ENCODE data around the gene IKZF3. TPM values are rescaled to one million over a fixed set of nuclear protein-coding genes. Genes with fewer than 3 reads are reported as not detected.

The IKZF3 gene
- total RNA-seq, 1 experiment from 2014 or later, result 0.22 TPM

- H3K27me3 Mint-ChIP-seq (ENCODE audit: low read depth), result no peaks in the 10 kb centered on the region
- DNase-seq, result no peak
- no peak overlapping the region for H3K14ac ChIP-seq (ENCODE audit: insufficient read depth, low read length)
These were observed 121.2 kb downstream of the IKZF3 start for GRCh38 chr17:39742856-39743436.

More at GRCh38 chr17:39742856-39743436, 121.2 kb downstream of the IKZF3 start:
- TF ChIP-seq, protein P1, sequence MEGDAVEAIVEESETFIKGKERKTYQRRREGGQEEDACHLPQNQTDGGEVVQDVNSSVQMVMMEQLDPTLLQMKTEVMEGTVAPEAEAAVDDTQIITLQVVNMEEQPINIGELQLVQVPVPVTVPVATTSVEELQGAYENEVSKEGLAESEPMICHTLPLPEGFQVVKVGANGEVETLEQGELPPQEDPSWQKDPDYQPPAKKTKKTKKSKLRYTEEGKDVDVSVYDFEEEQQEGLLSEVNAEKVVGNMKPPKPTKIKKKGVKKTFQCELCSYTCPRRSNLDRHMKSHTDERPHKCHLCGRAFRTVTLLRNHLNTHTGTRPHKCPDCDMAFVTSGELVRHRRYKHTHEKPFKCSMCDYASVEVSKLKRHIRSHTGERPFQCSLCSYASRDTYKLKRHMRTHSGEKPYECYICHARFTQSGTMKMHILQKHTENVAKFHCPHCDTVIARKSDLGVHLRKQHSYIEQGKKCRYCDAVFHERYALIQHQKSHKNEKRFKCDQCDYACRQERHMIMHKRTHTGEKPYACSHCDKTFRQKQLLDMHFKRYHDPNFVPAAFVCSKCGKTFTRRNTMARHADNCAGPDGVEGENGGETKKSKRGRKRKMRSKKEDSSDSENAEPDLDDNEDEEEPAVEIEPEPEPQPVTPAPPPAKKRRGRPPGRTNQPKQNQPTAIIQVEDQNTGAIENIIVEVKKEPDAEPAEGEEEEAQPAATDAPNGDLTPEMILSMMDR (conservative IDR thresholded peaks at IDR 0.05), result no peak
- peaks cover 21% of the 10 kb centered on the region for H3K23me2 ChIP-seq (ENCODE audit: insufficient read length, low read depth, low read length, poor library complexity, severe bottlenecking)
- H3K27me3 ChIP-seq (ENCODE audit: insufficient read depth, low read length), result no peaks in the 10 kb centered on the region
- H3K9ac ChIP-seq (ENCODE audit: extremely low read depth, insufficient read length, low read length), result no peak overlapping the region
- H3K4me1 Mint-ChIP-seq, result peaks cover 16 to 21% of the 10 kb centered on the region in 2 experiments
- H3K79me2 ChIP-seq (ENCODE audit: insufficient read depth, low read length), result peaks cover 2% of the 10 kb centered on the region; the same call in 1 of the 2 replicates
- H3K4ac ChIP-seq (ENCODE audit: low read depth, low read length), result no peak overlapping the region
- H3K4me1 ChIP-seq (ENCODE audit: insufficient read depth, low read length), result peaks cover 3% of the 10 kb centered on the region; the same call in 1 of the 2 replicates
- H3T11ph ChIP-seq (ENCODE audit: low read length), result no peak overlapping the region
- H3K9me3 ChIP-seq (ENCODE audit: control insufficient read depth, low read depth, low read length), result no peaks in the 10 kb centered on the region
- no peak overlapping the region for H2BK12ac ChIP-seq (ENCODE audit: insufficient read length, low read depth, low read length)
- no peaks in the 10 kb centered on the region for H3K79me1 ChIP-seq (ENCODE audit: insufficient read depth, low read depth, low read length, poor library complexity, severe bottlenecking)
- no peak overlapping the region for H3K4me3 Mint-ChIP-seq
- H3K18ac ChIP-seq (ENCODE audit: insufficient read length, low read depth, low read length), result no peak overlapping the region
- H2AK5ac ChIP-seq (ENCODE audit: insufficient read length, low read length), result no peak overlapping the region
- no peak overlapping the region for H2AFZ ChIP-seq (ENCODE audit: low read length)
- no peak overlapping the region for H4K8ac ChIP-seq (replicated peaks; ENCODE audit: insufficient read length, low read depth, low read length)
- no peak overlapping the region for H4K91ac ChIP-seq (ENCODE audit: insufficient read length, low read depth, low read length)
- H3K27ac Mint-ChIP-seq, result peak overlapping the region in 2 of 3 experiments; percentile 31 to 64; a peak in 3 of 7 replicates
- no peaks in the 10 kb centered on the region for H4K20me1 ChIP-seq (ENCODE audit: control insufficient read depth, insufficient read depth, insufficient read length)
- H3K23ac ChIP-seq (ENCODE audit: insufficient read length, low read depth, low read length), result no peak overlapping the region
- H3K27ac ChIP-seq (ENCODE audit: insufficient read length, low read depth, low read length), result no peak overlapping the region
- no peak overlapping the region for H3K4me2 ChIP-seq (ENCODE audit: insufficient read depth, insufficient read length, low read length)
- WGBS (ENCODE audit: extremely low coverage, insufficient read length, low lambda C conversion rate), result no CpG with 5 or more reads among the region's 21 CpGs
- H4K5ac ChIP-seq (ENCODE audit: insufficient read length, low read depth, low read length), result no peak overlapping the region
- no peak overlapping the region for H2BK15ac ChIP-seq (ENCODE audit: low read depth, low read length)
- H2BK5ac ChIP-seq (ENCODE audit: insufficient read length, low read length), result no peak overlapping the region
- no peaks in the 10 kb centered on the region for H3K9me3 Mint-ChIP-seq
- H2BK20ac ChIP-seq (ENCODE audit: low read depth, low read length, poor library complexity, severe bottlenecking), result no peak overlapping the region
- H3K36me3 Mint-ChIP-seq (ENCODE audit: insufficient read depth in 1 of 3, low read depth in 3 of 3), result peaks cover 13 to 55% (median 50%) of the 10 kb centered on the region in 3 experiments; a peak in 6 of 7 replicates
- no peak overlapping the region for H3K56ac ChIP-seq (ENCODE audit: insufficient read length, low read depth, low read length)
- no peak overlapping the region for H2BK120ac ChIP-seq (ENCODE audit: low read depth, low read length, poor library complexity, severe bottlenecking)

Measured in H9 (cell line).